Purkinje cell (primary cell): ENCODE results near the gene CCZ1. TPM values are rescaled to one million over a fixed set of nuclear protein-coding genes. Genes with fewer than 3 reads are reported as not detected.

Experiments used
- polyA plus RNA-seq: library from polyadenylated mRNA; unstranded; fragments of >200 nt; fragmentation: Nextera tagmentation; gene quantifications from 2 replicates; pipeline ENCODE4 v1.2.1, GENCODE V29; 2014

CCZ1 gene
- polyA plus RNA-seq, result 54.9 and 73.3 TPM in 2 replicates

DNA sequence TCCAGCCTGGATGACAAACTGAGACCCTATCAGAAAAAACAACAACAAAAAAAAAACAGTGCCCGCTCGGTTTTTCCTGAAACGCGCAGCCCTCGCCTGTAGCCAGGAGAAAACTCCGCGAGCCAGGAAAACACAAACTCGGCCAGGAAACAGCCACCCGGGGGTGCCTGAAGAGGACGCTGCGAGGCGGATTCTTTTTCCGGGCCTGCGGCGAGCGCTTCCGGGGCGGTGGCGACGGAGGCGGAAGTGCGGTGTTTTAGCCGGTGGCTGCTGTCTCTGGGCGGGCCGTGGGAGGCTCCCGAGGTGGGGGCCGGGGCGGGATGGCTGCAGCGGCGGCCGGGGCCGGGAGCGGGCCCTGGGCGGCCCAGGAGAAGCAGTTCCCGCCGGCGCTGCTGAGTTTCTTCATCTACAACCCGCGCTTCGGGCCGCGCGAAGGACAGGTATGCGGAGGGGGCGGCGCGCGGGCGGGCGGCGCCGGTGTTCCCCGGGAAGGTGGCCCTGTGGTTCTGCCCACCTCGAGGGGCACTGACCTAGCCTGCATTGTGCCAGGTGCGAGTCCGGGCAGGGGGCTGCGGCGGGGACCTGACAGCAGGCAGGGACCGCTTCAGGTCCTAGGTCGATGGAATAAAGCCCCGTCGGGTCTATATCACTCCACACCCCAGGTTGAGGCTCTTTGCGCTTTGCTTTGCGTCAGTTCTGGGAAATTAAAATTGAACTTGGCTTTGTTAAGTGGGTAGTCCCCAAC, at the start of gene CCZ1:
Gene CCZ1, plus strand, starts transcription at position 254 of the 745 bp plus-strand sequence. Its CDS starts 67 bp downstream, at position 321.

DNA sequence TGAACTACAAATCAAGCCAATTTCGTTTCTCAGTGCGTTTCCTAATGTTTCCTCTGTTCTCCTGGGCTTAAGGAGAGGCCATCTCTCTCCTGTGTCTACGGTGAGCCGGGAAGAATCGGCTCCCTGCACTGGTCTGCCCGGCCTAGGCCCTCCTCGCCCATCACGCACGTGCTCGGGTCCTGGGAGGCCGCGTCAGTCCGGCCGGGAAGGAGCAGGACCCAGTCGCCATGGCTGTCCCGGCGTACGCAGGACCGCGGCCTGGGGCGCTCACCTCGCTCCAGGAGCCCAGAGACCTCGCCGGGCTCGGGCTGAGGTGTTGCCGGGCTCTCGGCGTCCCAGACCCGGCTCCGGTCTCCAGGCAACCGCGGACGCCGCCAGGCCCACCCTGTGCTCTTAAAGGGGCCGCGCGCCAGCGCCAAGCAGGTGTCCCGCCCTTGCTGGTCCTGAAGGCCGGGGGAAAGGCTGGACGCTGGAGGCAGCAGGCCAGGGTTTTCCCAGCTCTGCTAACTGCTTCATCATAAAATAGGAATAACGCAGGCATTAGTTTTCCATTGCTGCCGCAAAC, 71.9 kb downstream of the CCZ1 start, which contains the start of gene RSPH10B:
Gene RSPH10B, minus strand, starts transcription at position 343 of the 565 bp plus-strand sequence. CDS start 3,573 bp downstream, outside the sequence.

Other genes starting within 250 kb of the CCZ1 start
- 13.4 and 18.6 TPM in 2 replicates for gene RNF216, start 117.1 kb upstream of the CCZ1 start, polyA plus RNA-seq
- gene OCM, start 17.9 kb upstream of the CCZ1 start, polyA plus RNA-seq, result not detected in 2 replicates
- gene RSPH10B, start 72.0 kb downstream of the CCZ1 start, polyA plus RNA-seq, result 0.22 TPM in 1 of 2 replicates, not detected in the other
- 6.2 and 29.6 TPM in 2 replicates for gene PMS2, start 110.3 kb downstream of the CCZ1 start, polyA plus RNA-seq
- gene AIMP2, start 110.5 kb downstream of the CCZ1 start, polyA plus RNA-seq, result 14.1 and 23.2 TPM in 2 replicates
- not detected in 2 replicates for gene ANKRD61, start 132.6 kb downstream of the CCZ1 start, polyA plus RNA-seq
- 48.1 and 64.6 TPM in 2 replicates for gene EIF2AK1, start 160.4 kb downstream of the CCZ1 start, polyA plus RNA-seq
- 2.7 and 4.3 TPM in 2 replicates for gene USP42, start 206.2 kb downstream of the CCZ1 start, polyA plus RNA-seq